Measurements from ENCODE around the gene ZBTB16. TPM values are rescaled to one million over a fixed set of nuclear protein-coding genes. Genes with fewer than 3 reads are reported as not detected.

Gene ZBTB16, protein sequence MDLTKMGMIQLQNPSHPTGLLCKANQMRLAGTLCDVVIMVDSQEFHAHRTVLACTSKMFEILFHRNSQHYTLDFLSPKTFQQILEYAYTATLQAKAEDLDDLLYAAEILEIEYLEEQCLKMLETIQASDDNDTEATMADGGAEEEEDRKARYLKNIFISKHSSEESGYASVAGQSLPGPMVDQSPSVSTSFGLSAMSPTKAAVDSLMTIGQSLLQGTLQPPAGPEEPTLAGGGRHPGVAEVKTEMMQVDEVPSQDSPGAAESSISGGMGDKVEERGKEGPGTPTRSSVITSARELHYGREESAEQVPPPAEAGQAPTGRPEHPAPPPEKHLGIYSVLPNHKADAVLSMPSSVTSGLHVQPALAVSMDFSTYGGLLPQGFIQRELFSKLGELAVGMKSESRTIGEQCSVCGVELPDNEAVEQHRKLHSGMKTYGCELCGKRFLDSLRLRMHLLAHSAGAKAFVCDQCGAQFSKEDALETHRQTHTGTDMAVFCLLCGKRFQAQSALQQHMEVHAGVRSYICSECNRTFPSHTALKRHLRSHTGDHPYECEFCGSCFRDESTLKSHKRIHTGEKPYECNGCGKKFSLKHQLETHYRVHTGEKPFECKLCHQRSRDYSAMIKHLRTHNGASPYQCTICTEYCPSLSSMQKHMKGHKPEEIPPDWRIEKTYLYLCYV
- total RNA-seq = 10 to 100 TPM; 11.0 to 11.8 TPM

DNA sequence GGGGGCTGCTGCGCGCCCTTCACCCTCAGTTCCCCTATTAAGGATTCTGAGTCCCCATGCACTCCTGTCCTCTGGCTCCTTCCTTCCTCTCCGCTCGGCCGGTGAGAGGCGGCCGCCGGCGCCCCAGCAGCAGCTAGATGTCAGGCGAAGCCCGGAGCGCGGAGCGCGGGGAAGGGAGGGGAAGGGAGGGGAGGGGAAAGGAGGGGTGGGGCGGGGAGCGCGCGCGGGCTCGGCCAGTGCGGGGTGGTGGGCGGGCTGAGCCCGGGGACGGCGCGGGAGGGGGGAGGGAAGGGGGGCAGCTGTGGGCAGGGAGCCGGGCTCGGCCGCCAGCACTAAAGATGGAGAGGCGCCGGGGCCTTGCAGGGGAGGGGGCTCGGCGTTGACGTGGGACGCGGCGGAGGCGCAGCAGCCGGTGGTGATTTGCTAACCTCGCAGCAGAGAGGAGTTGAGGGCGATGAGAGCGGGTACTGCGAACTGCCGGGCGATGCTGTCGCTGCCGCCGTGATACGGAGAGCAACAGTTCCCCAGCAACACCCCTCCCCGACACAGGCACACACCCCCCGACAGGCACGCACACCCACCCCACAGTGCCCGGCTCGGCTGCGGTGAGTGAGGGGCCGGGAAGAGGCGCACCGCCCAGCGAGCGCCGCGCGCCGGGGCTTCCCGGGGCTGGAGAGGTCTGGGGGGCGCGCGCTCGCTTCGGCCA, at the start of gene ZBTB16:
TSS of gene ZBTB16 (plus strand) at position 434 of the 706 bp plus-strand sequence. CDS start 3,590 bp downstream, outside the sequence.
- peak within 1 kb of the TSS; percentile 81 for H3K4me3 Mint-ChIP-seq

DNA sequence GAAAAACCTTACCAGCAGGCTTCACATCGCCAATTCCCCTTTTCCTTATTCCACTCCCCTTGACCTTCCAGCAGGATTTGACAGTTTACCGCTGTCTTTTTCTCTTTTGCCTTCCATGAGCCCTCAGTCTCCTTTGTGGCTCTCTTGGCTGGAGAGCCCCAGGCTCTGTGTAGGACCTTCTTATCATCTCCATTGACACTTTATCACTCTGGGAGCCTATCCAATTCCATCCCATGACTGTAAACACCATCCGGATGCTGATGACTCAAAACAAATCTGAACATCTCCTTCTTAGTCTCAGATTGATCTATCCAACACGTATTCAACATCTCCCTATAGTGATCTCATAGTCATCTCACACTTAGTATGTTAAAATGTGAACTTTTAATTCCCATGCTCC, 48.6 kb upstream of the ZBTB16 start:
- Mint-ChIP-seq H3K27ac (no peak overlapping the region), H3K27me3 (peaks cover 19% of the 10 kb centered on the region), H3K4me1 (peaks cover 8% of the 10 kb centered on the region), H3K36me3 (ENCODE audit: low read depth) (no peaks in the 10 kb centered on the region), H3K4me3 (no peak overlapping the region), H3K9me3 (no peaks in the 10 kb centered on the region)
- DNase-seq = no peak
- POLR2A ChIA-PET = no interaction called here
- CTCF ChIA-PET = interaction anchor here (2.1 kb wide), 1 partner anchor 250 kb away, joined by 7 read pairs; no protein-coding TSS in a partner anchor

More for the DNA sequence above, at the start of gene ZBTB16:
- Mint-ChIP-seq H3K27me3 (peaks cover 64% of the 10 kb centered on the region), H3K36me3 (ENCODE audit: low read depth) (no peaks in the 10 kb centered on the region), H3K9me3 (no peaks in the 10 kb centered on the region), H3K4me1 (peaks cover 20% of the 10 kb centered on the region), H3K27ac (peak within 1 kb of the TSS; percentile 62)
- ChIA-PET POLR2A (interaction anchor here (0.8 to 4.3 kb wide), 7 partner anchors 12 to 108 kb away, joined by 3 to 28 read pairs (median 3); no protein-coding TSS in a partner anchor), CTCF (interaction anchor here (1.3 to 3.5 kb wide), 4 partner anchors 15 to 202 kb away, joined by 3 to 37 read pairs (median 6); no protein-coding TSS in a partner anchor)
- peak; percentile 63 for DNase-seq

DNA sequence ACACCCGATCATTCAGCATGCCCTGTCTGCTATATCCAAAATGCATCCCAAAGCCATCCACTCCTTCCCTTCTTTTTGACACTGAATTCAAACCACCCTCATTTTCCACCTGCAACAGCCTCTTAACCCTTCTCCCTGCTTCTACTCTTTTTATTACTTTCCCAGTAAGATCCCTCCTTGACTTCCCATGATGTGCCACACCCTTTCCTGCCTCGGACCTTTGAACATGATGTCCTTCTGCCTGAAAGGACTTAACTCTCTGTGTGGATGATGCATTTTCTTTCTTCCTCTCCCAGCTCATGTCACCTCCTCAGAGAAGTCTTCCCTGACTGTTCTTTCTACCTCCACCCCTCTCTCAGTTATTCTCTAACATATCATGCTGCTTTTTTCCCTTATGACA, 48.1 kb upstream of the ZBTB16 start:
- ChIA-PET POLR2A (no interaction called here), CTCF (no interaction called here)
- Mint-ChIP-seq H3K9me3 (no peaks in the 10 kb centered on the region), H3K36me3 (ENCODE audit: low read depth) (no peaks in the 10 kb centered on the region), H3K4me3 (no peak overlapping the region), H3K27ac (no peak overlapping the region), H3K4me1 (peaks cover 8% of the 10 kb centered on the region), H3K27me3 (peaks cover 19% of the 10 kb centered on the region)
- no peak for DNase-seq

DNA sequence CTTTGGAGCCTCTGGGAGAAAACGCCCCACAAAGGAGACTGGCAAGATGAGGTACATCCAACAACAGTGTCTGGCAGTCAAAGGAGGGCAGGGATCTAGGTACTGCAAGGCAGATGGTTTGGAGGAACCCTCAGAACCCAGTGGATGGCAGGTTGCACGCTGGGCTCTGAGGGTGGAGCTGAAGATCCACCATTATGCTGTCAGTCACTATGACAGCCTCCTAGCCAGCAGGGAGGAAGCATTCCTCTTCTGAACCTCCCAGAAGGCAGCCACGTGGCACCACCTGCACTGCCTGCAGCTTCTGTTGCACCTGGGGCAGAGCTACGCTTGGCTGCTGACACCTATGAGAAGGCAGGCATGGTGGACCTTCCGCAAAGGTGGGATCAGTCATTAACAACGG, 44.4 kb upstream of the ZBTB16 start:
- no peak for DNase-seq
- Mint-ChIP-seq H3K36me3 (ENCODE audit: low read depth) (no peaks in the 10 kb centered on the region), H3K4me1 (no peaks in the 10 kb centered on the region), H3K27me3 (peaks cover 11% of the 10 kb centered on the region), H3K27ac (no peak overlapping the region), H3K4me3 (no peak overlapping the region), H3K9me3 (no peaks in the 10 kb centered on the region)
- CTCF ChIA-PET = interaction anchor here (0.8 to 2.8 kb wide), 3 partner anchors 20 to 246 kb away, joined by 3 to 14 read pairs (median 3); no protein-coding TSS in a partner anchor
- POLR2A ChIA-PET = no interaction called here

DNA sequence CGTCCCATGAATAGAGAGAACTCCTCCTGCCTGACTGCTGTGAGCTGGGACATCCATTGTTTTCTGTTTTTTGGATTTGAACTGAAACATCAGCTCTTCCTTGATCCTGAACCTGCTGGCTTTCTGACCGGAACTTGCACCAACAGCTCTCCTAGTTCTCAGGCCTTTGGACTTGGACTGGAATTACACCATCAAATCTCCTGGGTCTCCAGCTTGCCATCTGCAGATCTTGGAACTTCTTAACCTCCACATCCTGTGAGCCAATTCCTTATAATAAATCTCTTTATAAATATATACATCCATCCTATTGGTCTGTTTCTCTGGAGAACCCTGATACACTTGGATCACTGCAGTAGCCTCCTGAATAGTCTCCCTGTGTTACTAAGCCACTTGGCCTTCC, 42.5 kb upstream of the ZBTB16 start:
- no peak overlapping the region for H3K27ac Mint-ChIP-seq
- CTCF ChIA-PET = interaction anchor here (2.8 kb wide), 1 partner anchor 244 kb away, joined by 14 read pairs; no protein-coding TSS in a partner anchor
- H3K36me3 Mint-ChIP-seq (ENCODE audit: low read depth) = no peaks in the 10 kb centered on the region
- peaks cover 2% of the 10 kb centered on the region for H3K27me3 Mint-ChIP-seq
- no peak for DNase-seq
- POLR2A ChIA-PET = no interaction called here
- no peaks in the 10 kb centered on the region for H3K9me3 Mint-ChIP-seq
- H3K4me3 Mint-ChIP-seq = no peak overlapping the region
- H3K4me1 Mint-ChIP-seq = no peaks in the 10 kb centered on the region

DNA sequence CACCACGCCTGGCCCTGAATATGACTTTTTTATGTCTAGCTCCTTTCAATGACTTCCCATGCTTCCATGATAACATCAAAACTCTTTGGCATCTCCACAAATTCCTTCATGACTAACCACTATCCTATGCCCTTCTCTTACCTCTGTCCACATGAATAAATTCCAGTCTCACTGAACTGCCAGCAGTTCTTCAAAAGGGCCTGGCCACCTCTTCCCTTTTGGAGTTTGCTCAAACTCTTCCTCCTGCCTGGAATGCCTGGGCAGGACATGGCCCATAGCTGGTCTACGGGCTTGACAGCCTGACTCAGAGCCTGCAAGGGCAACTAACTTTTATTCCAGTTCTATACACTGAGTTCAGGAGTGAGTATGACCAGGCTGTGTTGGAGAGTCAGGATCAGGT, 41.8 kb upstream of the ZBTB16 start:
- no peaks in the 10 kb centered on the region for H3K36me3 Mint-ChIP-seq (ENCODE audit: low read depth)
- H3K4me3 Mint-ChIP-seq = no peak overlapping the region
- DNase-seq = no peak
- CTCF ChIA-PET = no interaction called here
- H3K27ac Mint-ChIP-seq = no peak overlapping the region
- H3K4me1 Mint-ChIP-seq = no peaks in the 10 kb centered on the region
- POLR2A ChIA-PET = no interaction called here
- no peaks in the 10 kb centered on the region for H3K9me3 Mint-ChIP-seq
- peaks cover 2% of the 10 kb centered on the region for H3K27me3 Mint-ChIP-seq

DNA sequence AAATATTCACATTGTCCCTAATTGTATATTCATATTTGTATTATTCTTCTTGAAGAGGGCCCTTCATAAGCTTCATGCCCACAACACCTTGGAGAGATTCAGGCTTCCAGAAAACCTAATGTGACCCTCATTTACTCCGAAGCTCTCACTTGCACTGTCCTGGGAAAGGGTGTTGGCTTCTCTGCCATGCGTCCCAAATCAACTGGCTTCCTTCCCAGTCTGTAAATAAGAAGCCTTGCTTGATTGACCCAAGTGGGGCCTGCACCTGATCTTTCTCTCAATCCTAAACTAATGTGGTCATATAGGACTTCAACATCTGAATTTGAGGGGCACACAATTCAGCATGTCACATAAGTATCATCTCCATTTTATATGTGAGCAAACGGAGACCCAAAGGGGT, 40.5 kb upstream of the ZBTB16 start:
- no peak overlapping the region for H3K4me3 Mint-ChIP-seq
- DNase-seq = no peak
- H3K4me1 Mint-ChIP-seq = no peaks in the 10 kb centered on the region
- H3K27ac Mint-ChIP-seq = no peak overlapping the region
- CTCF ChIA-PET = interaction anchor here (1.1 kb wide), 1 partner anchor 242 kb away, joined by 3 read pairs; no protein-coding TSS in a partner anchor
- no peaks in the 10 kb centered on the region for H3K36me3 Mint-ChIP-seq (ENCODE audit: low read depth)
- H3K27me3 Mint-ChIP-seq = peaks cover 4% of the 10 kb centered on the region
- no peaks in the 10 kb centered on the region for H3K9me3 Mint-ChIP-seq
- POLR2A ChIA-PET = no interaction called here

DNA sequence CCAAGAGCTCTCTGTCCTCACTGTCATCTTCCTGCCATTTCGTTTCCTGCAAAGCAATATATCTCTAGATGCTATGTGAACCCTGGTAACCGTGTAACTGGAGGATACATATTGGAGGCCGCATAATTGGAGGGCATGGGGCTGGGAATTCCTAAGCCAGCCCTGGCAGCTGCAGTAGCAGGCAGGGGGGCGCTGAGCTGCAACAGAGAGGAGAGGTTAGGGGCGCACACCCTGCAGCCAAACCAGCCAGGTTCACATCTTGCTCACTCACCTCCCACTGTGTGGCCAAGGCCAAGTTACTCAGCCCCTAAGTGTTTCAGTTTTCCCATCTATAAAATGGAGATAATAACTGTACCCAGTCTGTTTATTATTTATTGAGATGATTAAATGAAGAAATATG, 39.9 kb upstream of the ZBTB16 start:
- Mint-ChIP-seq H3K27ac (no peak overlapping the region), H3K4me1 (no peaks in the 10 kb centered on the region), H3K36me3 (ENCODE audit: low read depth) (no peaks in the 10 kb centered on the region), H3K4me3 (no peak overlapping the region), H3K9me3 (no peaks in the 10 kb centered on the region), H3K27me3 (peaks cover 3% of the 10 kb centered on the region)
- ChIA-PET CTCF (interaction anchor here (1.1 kb wide), 1 partner anchor 242 kb away, joined by 3 read pairs; no protein-coding TSS in a partner anchor), POLR2A (no interaction called here)
- DNase-seq = no peak

DNA sequence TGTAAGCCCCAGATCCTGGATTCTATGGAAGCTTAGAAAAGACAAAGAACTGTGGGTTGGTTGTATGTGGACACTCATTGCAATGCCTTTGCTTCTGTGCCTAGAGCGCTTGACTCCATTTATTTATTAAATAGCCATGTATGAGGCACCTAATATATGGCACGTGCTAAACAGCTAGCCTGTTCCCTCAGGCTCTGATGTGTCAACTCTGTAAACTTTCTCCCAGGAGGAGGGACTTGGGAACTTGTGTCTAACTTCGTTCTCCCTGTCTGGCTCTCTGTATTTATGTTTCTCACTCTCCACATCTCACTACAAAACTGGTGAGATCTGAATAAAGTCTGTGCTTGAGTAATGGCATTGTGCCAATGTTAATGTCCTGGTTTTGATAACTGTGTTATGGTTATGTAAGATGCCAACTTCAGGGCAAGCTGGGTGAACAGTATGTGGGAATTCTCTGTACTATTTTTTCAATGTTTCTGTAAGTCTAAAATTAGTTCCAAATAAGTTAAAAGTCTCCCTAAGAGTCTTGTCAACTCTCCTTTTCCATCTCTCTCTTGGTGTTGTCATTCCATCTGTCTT, 34.1 kb upstream of the ZBTB16 start:
- ChIA-PET POLR2A (no interaction called here), CTCF (interaction anchor here (7.0 kb wide), 1 partner anchor 236 kb away, joined by 64 read pairs; no protein-coding TSS in a partner anchor)
- Mint-ChIP-seq H3K27ac (no peak overlapping the region), H3K36me3 (ENCODE audit: low read depth) (no peaks in the 10 kb centered on the region), H3K27me3 (peaks cover 20% of the 10 kb centered on the region), H3K9me3 (no peaks in the 10 kb centered on the region), H3K4me3 (no peak overlapping the region), H3K4me1 (peaks cover 6% of the 10 kb centered on the region)
- no peak for DNase-seq

DNA sequence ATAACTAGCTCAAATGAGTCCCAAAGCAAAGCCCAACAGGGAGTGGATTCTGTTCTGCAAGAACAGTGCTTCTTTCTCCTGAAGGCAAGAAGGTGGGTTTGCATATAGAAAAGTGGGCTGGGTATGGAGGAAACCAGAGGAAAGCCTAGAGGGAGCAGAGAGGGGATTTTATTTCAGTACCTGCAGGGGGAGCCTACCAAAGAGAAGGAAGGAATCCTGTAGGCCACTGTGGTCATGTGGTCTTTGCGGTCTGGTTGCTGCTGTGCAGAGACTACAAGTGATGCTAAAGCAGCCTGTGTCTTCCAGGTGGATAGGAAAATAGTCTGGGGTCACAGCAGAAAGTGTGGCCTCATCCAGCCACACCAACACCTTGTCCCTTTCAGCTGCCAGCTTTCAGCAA, 33.2 kb upstream of the ZBTB16 start:
- POLR2A ChIA-PET = no interaction called here

DNA sequence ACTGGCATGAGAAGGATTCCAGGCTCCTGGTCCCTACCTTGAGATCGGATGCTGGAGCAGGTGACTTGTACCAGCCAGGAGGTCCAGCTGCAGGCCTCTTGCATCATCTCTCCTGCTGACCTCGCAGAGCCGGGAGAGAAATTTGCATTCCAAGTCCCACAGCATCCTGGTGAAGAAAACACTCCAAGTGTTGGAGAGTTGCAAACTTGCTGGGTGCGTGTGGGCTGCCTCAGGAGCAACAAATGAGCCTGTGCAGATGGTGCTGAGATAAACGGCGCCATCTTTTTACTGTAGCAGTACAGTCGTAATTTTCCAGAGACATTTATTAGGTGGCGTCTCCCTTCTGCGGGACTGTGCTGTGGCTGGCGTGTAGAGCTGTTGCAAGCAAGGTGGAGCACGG, 32.1 kb upstream of the ZBTB16 start:
- no peak for DNase-seq
- Mint-ChIP-seq H3K36me3 (ENCODE audit: low read depth) (no peaks in the 10 kb centered on the region), H3K27me3 (peaks cover 22% of the 10 kb centered on the region), H3K4me3 (no peak overlapping the region), H3K4me1 (peaks cover 6% of the 10 kb centered on the region), H3K27ac (no peak overlapping the region), H3K9me3 (no peaks in the 10 kb centered on the region)
- POLR2A ChIA-PET = no interaction called here
- CTCF ChIA-PET = interaction anchor here (7.0 kb wide), 1 partner anchor 234 kb away, joined by 64 read pairs; no protein-coding TSS in a partner anchor

More for the DNA sequence above, 33.2 kb upstream of the ZBTB16 start:
- CTCF ChIA-PET = interaction anchor here (0.7 to 7.0 kb wide), 2 partner anchors 13 to 235 kb away, joined by 3 to 64 read pairs; no protein-coding TSS in a partner anchor
- peak; percentile 52 for DNase-seq
- Mint-ChIP-seq H3K36me3 (ENCODE audit: low read depth) (no peaks in the 10 kb centered on the region), H3K9me3 (no peaks in the 10 kb centered on the region), H3K27me3 (peaks cover 20% of the 10 kb centered on the region), H3K4me3 (no peak overlapping the region), H3K4me1 (peaks cover 6% of the 10 kb centered on the region), H3K27ac (no peak overlapping the region)

DNA sequence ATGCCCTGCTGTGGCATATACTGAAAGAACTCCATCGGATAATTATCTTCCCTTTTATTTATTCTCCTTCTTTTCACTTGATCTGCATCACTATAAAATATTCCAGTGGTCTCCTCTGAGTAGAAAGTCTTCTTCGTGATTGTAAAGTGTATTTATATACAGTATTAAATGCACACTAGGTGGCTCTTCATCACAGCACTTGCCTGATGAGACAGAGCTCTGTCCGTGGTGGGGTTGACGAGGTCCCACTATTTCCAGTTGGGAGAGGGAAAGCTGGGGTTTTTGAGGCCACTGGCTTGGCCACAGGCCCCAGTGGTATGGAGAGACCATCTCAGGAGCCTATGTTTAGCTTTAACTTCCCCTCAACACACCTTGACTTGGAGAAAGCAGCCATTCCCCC, 31.6 kb upstream of the ZBTB16 start:
- POLR2A ChIA-PET = no interaction called here

More for the DNA sequence above, 31.6 kb upstream of the ZBTB16 start:
- Mint-ChIP-seq H3K27ac (no peak overlapping the region), H3K4me1 (peaks cover 6% of the 10 kb centered on the region), H3K27me3 (peaks cover 22% of the 10 kb centered on the region), H3K9me3 (no peaks in the 10 kb centered on the region), H3K36me3 (ENCODE audit: low read depth) (no peaks in the 10 kb centered on the region), H3K4me3 (no peak overlapping the region)
- CTCF ChIA-PET = interaction anchor here (7.0 kb wide), 1 partner anchor 234 kb away, joined by 64 read pairs; no protein-coding TSS in a partner anchor
- DNase-seq = no peak
